PC-3 (cell line): ENCODE measurements around the gene AUTS2.

Experiments
- CTCF ChIP-seq: fragments of 300-600 bp; sonication (generic); conservative IDR thresholded peaks from 2 replicates; pipeline ENCODE4 v1.5.1; 2017; ENCODE audit warnings: antibody characterized with exemption, low read depth, mild to moderate bottlenecking, low read length
- EZH2phosphoT487 ChIP-seq: fragments of 300-600 bp; sonication (generic); IDR thresholded peaks from 2 replicates; pipeline ENCODE4 v1.6.1; 2018; ENCODE audit warnings: mild to moderate bottlenecking, antibody characterized with exemption, low read length, borderline replicate concordance

DNA sequence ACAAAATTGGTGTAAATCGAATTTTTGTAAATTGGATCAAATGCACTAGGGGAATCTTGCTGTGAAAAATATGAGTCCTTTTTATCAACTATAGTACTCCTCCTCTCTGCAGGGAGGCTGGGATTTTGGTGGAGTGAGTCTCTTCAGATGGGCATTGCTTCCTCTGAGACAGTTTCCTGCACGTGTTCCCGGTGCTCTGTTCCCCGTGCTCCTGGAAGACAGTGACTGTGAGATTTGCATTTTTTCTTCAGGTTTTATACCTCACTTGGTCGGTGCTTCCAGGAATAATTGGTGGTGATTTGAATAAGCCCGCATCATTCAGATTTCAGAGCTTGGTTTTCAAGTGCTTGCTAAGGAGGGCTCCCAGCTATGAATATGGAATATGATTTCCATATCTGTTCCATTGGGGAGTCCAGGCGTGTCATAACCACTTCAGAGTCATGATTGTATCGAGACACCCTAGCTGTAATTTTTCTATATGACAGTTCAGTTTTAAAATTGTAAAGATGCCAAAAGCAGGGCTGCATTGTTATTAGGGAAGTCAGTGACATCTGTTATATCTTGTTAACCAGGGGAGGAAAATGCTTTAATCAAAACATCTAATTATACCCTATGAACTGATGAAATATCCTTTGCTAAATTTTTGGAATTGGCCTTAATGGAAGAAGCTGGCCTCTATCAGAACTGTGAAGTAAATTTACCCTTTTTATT lies 12.3 kb downstream of the AUTS2 start:
- TF ChIP-seq CTCF, result no peak
- TF ChIP-seq EZH2phosphoT487, result no peak
